Muscle layer of duodenum (tissue), 2 donors: ENCODE data around the gene CXCL8.

Experiments used
- H3K27ac ChIP-seq: one replicate; pipeline ENCODE4 v1.7.0; 2013; ENCODE audit warnings: mild to moderate bottlenecking, low read length
- H3K27me3 ChIP-seq: one replicate; pipeline ENCODE4 v1.7.0; 2013; ENCODE audit warnings: low read depth, mild to moderate bottlenecking, control low read depth, low read length
- H3K36me3 ChIP-seq, 2 donors: one replicate each; pipeline ENCODE4 v1.7.0; 2013; ENCODE audit warnings: low read length in 2 of 2, control low read depth in 1 of 2, mild to moderate bottlenecking in 1 of 2; ENCODE audit not compliant: insufficient read depth in 2 of 2, control insufficient read depth in 1 of 2
- H3K4me1 ChIP-seq, 2 donors: one replicate each; pipeline ENCODE4 v1.7.0; 2013; ENCODE audit warnings: low read length in 2 of 2, mild to moderate bottlenecking in 2 of 2, control low read depth in 1 of 2, moderate library complexity in 1 of 2; ENCODE audit not compliant: insufficient read depth in 2 of 2, control insufficient read depth in 1 of 2
- H3K4me3 ChIP-seq, 2 donors: one replicate each; pipeline ENCODE4 v1.7.0; 2013; ENCODE audit warnings: low read length in 2 of 2, low read depth in 1 of 2, mild to moderate bottlenecking in 1 of 2
- H3K9me3 ChIP-seq, 2 donors: one replicate each; pipeline ENCODE4 v1.7.0; 2013; ENCODE audit warnings: low read length in 2 of 2, control low read depth in 1 of 2, mild to moderate bottlenecking in 1 of 2; ENCODE audit not compliant: control insufficient read depth in 1 of 2
- donor health status: healthy.

CXCL8 gene

GRCh38 chr4:73705721-73706120, 34.6 kb upstream of the CXCL8 start:
- H3K36me3 ChIP-seq: peaks cover 0 to 3% of the 10 kb centered on the region in 2 donors
- H3K27ac ChIP-seq: no peak overlapping the region
- H3K4me1 ChIP-seq: peaks cover 5 to 11% of the 10 kb centered on the region in 2 donors
- H3K9me3 ChIP-seq: no peaks in the 10 kb centered on the region
- H3K4me3 ChIP-seq: no peak overlapping the region
- H3K27me3 ChIP-seq: no peaks in the 10 kb centered on the region

GRCh38 chr4:73706811-73707210, 33.6 kb upstream of the CXCL8 start:
- Histone ChIP-seq H3K27ac (no peak overlapping the region), H3K4me3 (no peak overlapping the region), H3K27me3 (no peaks in the 10 kb centered on the region), H3K36me3 (peaks cover 0 to 3% of the 10 kb centered on the region in 2 donors), H3K9me3 (no peaks in the 10 kb centered on the region), H3K4me1 (peaks cover 5 to 11% of the 10 kb centered on the region in 2 donors)

GRCh38 chr4:73707269-73707875, 33.0 kb upstream of the CXCL8 start:
- Histone ChIP-seq H3K9me3 (no peaks in the 10 kb centered on the region), H3K27ac (no peak overlapping the region), H3K36me3 (peaks cover 0 to 3% of the 10 kb centered on the region in 2 donors), H3K27me3 (no peaks in the 10 kb centered on the region), H3K4me3 (no peak overlapping the region), H3K4me1 (peaks cover 5 to 11% of the 10 kb centered on the region in 2 donors)

- H3K36me3 ChIP-seq: peaks cover 0 to 3% of the 10 kb centered on the region in 2 donors
- H3K4me3 ChIP-seq: no peak overlapping the region
- H3K27me3 ChIP-seq: no peaks in the 10 kb centered on the region
- no peak overlapping the region for H3K27ac ChIP-seq
- H3K4me1 ChIP-seq: peaks cover 5 to 11% of the 10 kb centered on the region in 2 donors
- no peaks in the 10 kb centered on the region for H3K9me3 ChIP-seq
Observed at GRCh38 chr4:73707918-73708577, 32.3 kb upstream of the CXCL8 start.

- Histone ChIP-seq H3K4me1 (peaks cover 5 to 7% of the 10 kb centered on the region in 2 donors), H3K27me3 (no peaks in the 10 kb centered on the region), H3K9me3 (no peaks in the 10 kb centered on the region), H3K4me3 (no peak overlapping the region), H3K36me3 (peaks cover 0 to 3% of the 10 kb centered on the region in 2 donors), H3K27ac (no peak overlapping the region)
Observed at GRCh38 chr4:73709451-73710033, 30.8 kb upstream of the CXCL8 start.

GRCh38 chr4:73710094-73710493, 30.3 kb upstream of the CXCL8 start:
- Histone ChIP-seq H3K27me3 (no peaks in the 10 kb centered on the region), H3K4me3 (no peak overlapping the region), H3K36me3 (no peaks in the 10 kb centered on the region), H3K9me3 (no peaks in the 10 kb centered on the region), H3K27ac (no peak overlapping the region), H3K4me1 (peaks cover under 1 to 4% of the 10 kb centered on the region in 2 donors)

- Histone ChIP-seq H3K27me3 (no peaks in the 10 kb centered on the region), H3K36me3 (no peaks in the 10 kb centered on the region), H3K27ac (no peak overlapping the region), H3K4me3 (no peak overlapping the region), H3K9me3 (no peaks in the 10 kb centered on the region), H3K4me1 (no peaks in the 10 kb centered on the region)
Observed at GRCh38 chr4:73711989-73712388, 28.4 kb upstream of the CXCL8 start.

GRCh38 chr4:73713650-73714049, 26.7 kb upstream of the CXCL8 start:
- Histone ChIP-seq H3K36me3 (no peaks in the 10 kb centered on the region), H3K27ac (no peak overlapping the region), H3K9me3 (no peaks in the 10 kb centered on the region), H3K4me3 (no peak overlapping the region), H3K27me3 (no peaks in the 10 kb centered on the region), H3K4me1 (no peaks in the 10 kb centered on the region)

GRCh38 chr4:73714647-73715046, 25.7 kb upstream of the CXCL8 start:
- H3K27me3 ChIP-seq: no peaks in the 10 kb centered on the region

GRCh38 chr4:73715659-73716058, 24.7 kb upstream of the CXCL8 start:
- Histone ChIP-seq H3K4me1 (no peaks in the 10 kb centered on the region), H3K36me3 (no peaks in the 10 kb centered on the region), H3K9me3 (no peaks in the 10 kb centered on the region), H3K27me3 (no peaks in the 10 kb centered on the region), H3K27ac (no peak overlapping the region), H3K4me3 (no peak overlapping the region)

More at GRCh38 chr4:73714647-73715046, 25.7 kb upstream of the CXCL8 start:
- Histone ChIP-seq H3K4me3 (no peak overlapping the region), H3K36me3 (no peaks in the 10 kb centered on the region), H3K27ac (no peak overlapping the region), H3K9me3 (no peaks in the 10 kb centered on the region), H3K4me1 (no peaks in the 10 kb centered on the region)

GRCh38 chr4:73718375-73719373, 21.7 kb upstream of the CXCL8 start:
- Histone ChIP-seq H3K4me1 (no peaks in the 10 kb centered on the region), H3K27me3 (no peaks in the 10 kb centered on the region), H3K27ac (no peak overlapping the region), H3K9me3 (no peaks in the 10 kb centered on the region), H3K4me3 (no peak overlapping the region), H3K36me3 (no peaks in the 10 kb centered on the region)
